Measurements from ENCODE around the gene ZDHHC19.
"Not testable (repeated sequence)": the region's sequence is repeated elsewhere in the genome, so short reads cannot be mapped to it uniquely, and the experiment has no call there.

Gene ZDHHC19

GRCh38 chr3:196210673-196211556 lies at the start of gene ZDHHC19:
Gene ZDHHC19 (minus strand): TSS chr3:196211400. CDS start chr3:196211315, 85 bp downstream.
- no peak for FAIRE-seq

- FAIRE-seq = no peak
Measured at GRCh38 chr3:196260784-196261183, 49.6 kb upstream of the ZDHHC19 start.

- no peak for FAIRE-seq
Measured at GRCh38 chr3:196255776-196256175, 44.6 kb upstream of the ZDHHC19 start.

- FAIRE-seq = no peak
Measured at GRCh38 chr3:196254376-196255283, 43.4 kb upstream of the ZDHHC19 start.

GRCh38 chr3:196251918-196252317 lies 40.7 kb upstream of the ZDHHC19 start:
- no peak for FAIRE-seq

- FAIRE-seq = no peak
Measured at GRCh38 chr3:196246612-196247308, 35.6 kb upstream of the ZDHHC19 start.

GRCh38 chr3:196244166-196244565 lies 33.0 kb upstream of the ZDHHC19 start:
- FAIRE-seq = not testable (repeated sequence)

- no peak for FAIRE-seq
Measured at GRCh38 chr3:196241704-196242103, 30.5 kb upstream of the ZDHHC19 start.

GRCh38 chr3:196240424-196240823 lies 29.2 kb upstream of the ZDHHC19 start:
- no peak for FAIRE-seq

- FAIRE-seq = no peak
Measured at GRCh38 chr3:196238612-196239560, 27.7 kb upstream of the ZDHHC19 start.

GRCh38 chr3:196237203-196237602 lies 26.0 kb upstream of the ZDHHC19 start:
- FAIRE-seq = no peak

GRCh38 chr3:196236223-196236622 lies 25.0 kb upstream of the ZDHHC19 start:
- no peak for FAIRE-seq

GRCh38 chr3:196235452-196236122 lies 24.4 kb upstream of the ZDHHC19 start:
- no peak for FAIRE-seq

- no peak for FAIRE-seq
Measured at GRCh38 chr3:196232882-196233251, 21.7 kb upstream of the ZDHHC19 start.

- FAIRE-seq = no peak
Measured at GRCh38 chr3:196232154-196232881, 21.1 kb upstream of the ZDHHC19 start.

- no peak for FAIRE-seq
Measured at GRCh38 chr3:196227629-196228493, 16.7 kb upstream of the ZDHHC19 start.

- FAIRE-seq = no peak
Measured at GRCh38 chr3:196227121-196227561, 15.9 kb upstream of the ZDHHC19 start.

GRCh38 chr3:196225763-196226364 lies 14.7 kb upstream of the ZDHHC19 start:
- FAIRE-seq = no peak

- no peak for FAIRE-seq
Measured at GRCh38 chr3:196225086-196225485, 13.9 kb upstream of the ZDHHC19 start.

Data from TTC549 (cell line).